GM18873 (cell line): ENCODE measurements around the gene IQGAP2.
A peak's percentile ranks its signal among the peaks of the same experiment; 100 is the strongest.
"Not testable (repeated sequence)": the region's sequence is repeated elsewhere in the genome, so short reads cannot be mapped to it uniquely, and the experiment has no call there.

Experiments
- ATAC-seq: cut with Tn5 transposase; IDR thresholded peaks from one replicate; pipeline ENCODE4 v1.9.1; 2021; ENCODE audit warnings: mild to moderate bottlenecking, moderate library complexity, moderate number of reproducible peaks; ENCODE audit not compliant: unreplicated experiment, low FRiP score

IQGAP2 gene, protein sequence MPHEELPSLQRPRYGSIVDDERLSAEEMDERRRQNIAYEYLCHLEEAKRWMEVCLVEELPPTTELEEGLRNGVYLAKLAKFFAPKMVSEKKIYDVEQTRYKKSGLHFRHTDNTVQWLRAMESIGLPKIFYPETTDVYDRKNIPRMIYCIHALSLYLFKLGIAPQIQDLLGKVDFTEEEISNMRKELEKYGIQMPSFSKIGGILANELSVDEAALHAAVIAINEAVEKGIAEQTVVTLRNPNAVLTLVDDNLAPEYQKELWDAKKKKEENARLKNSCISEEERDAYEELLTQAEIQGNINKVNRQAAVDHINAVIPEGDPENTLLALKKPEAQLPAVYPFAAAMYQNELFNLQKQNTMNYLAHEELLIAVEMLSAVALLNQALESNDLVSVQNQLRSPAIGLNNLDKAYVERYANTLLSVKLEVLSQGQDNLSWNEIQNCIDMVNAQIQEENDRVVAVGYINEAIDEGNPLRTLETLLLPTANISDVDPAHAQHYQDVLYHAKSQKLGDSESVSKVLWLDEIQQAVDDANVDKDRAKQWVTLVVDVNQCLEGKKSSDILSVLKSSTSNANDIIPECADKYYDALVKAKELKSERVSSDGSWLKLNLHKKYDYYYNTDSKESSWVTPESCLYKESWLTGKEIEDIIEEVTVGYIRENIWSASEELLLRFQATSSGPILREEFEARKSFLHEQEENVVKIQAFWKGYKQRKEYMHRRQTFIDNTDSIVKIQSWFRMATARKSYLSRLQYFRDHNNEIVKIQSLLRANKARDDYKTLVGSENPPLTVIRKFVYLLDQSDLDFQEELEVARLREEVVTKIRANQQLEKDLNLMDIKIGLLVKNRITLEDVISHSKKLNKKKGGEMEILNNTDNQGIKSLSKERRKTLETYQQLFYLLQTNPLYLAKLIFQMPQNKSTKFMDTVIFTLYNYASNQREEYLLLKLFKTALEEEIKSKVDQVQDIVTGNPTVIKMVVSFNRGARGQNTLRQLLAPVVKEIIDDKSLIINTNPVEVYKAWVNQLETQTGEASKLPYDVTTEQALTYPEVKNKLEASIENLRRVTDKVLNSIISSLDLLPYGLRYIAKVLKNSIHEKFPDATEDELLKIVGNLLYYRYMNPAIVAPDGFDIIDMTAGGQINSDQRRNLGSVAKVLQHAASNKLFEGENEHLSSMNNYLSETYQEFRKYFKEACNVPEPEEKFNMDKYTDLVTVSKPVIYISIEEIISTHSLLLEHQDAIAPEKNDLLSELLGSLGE (N-terminal part only)

GRCh38 chr5:76402886-76403765, at the start of gene IQGAP2:
Gene IQGAP2 (plus strand): TSS chr5:76403285. CDS start chr5:76403546, 261 bp downstream.
- peak; percentile 46 for ATAC-seq

DNA sequence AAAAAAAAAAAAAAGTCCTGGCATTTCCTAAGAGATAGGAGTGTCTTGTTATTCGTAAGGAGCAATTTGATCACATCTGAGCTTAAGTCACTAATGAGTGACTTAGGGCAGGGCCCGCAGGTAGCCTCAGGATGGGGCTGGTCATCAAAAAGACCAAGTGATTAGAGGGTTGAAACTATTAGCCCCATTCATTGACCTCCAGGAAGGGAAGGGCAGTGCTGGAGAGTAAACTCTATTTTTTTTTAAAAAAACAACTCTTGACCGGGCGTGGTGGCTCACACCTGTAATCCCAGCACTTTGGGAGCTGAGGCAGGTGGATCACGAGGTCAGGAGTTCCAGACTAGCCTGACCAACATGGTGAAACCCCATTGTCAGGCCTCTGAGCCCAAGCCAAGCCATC, 46.2 kb upstream of the IQGAP2 start:
- ATAC-seq, result no peak

DNA sequence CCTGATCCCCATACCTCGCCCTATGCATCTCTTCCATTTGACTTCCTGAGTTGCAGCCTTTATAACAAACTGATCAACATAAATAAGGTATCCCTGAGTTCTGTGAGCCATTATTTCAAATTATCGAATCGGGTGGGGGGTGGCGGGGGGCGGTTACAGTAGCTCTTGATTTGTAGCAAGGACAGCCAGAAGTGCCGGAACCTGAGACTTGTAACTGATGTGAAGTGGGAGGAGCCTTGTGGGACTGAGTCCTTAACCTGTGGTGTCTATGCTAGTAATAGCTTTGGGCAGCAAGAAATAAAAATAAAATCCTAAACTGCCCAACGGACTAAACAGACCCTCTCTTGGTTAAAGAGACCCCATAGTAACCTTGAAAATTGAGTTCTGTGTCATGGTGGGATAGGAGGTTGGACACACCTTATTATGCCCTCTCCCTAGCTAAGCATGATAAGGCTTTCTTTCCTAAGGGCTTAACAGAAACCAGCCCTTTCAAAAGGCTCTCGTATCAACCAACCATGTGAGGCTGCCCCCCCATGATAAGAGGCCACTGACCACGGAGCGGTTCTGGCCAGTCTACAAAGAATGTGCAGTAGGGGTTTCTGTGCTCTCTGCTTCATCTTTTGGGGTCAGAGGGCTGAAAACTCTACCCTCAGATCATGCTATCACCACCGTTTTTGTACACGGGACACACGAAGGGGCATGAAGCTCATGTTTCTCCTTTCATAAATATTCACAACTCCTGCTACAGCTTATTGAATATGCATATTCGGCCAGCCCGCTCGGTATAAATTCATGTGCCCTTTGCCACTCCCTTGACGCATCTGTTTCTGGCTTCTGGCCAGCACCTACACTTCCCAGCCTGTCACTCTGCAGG, 39.5 kb upstream of the IQGAP2 start:
- no peak for ATAC-seq

DNA sequence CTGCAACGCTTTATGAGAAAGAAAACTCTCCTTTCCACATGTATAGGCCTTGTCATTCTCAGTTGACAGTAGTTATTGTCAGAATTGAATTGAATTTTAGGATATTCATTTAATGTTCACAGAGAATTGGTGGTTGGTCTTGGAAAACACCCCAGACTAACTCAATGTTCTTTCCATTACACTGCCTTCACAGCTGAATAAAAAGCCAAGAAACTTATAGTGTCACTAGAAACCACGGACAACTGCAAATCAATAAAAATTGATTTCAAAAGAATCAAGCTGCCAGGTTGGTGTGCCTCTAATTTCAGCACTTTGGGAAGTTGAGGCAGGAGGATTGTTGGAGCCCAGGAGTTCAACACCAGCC, 38.9 kb upstream of the IQGAP2 start:
- no peak for ATAC-seq

GRCh38 chr5:76365561-76365960, 37.5 kb upstream of the IQGAP2 start:
- ATAC-seq, result no peak

DNA sequence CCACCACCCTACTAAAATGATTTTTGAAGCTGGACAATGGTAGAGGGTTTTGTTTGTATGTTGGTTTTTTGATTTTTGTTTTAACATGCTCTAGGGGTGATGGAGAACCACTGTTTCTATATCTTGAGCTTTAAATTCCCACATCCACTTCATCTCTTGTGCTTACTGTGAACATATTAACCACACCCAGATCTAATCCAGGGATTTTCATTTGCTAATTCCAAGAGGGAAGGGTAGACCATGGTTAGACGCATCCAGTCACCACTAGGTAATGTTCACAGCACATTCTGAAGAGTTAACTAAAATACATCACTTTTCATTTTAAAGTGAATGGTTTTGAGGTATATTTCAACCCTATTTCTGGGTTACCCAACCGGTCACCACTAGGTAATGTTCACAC, 36.5 kb upstream of the IQGAP2 start:
- no peak for ATAC-seq

GRCh38 chr5:76367623-76368371, 35.3 kb upstream of the IQGAP2 start:
- ATAC-seq, result no peak

- no peak for ATAC-seq
Observed at GRCh38 chr5:76368941-76369340, 34.1 kb upstream of the IQGAP2 start.

- ATAC-seq, result not testable (repeated sequence)
Observed at GRCh38 chr5:76369668-76370067, 33.4 kb upstream of the IQGAP2 start.

GRCh38 chr5:76371960-76372322, 31.1 kb upstream of the IQGAP2 start:
- ATAC-seq, result no peak

DNA sequence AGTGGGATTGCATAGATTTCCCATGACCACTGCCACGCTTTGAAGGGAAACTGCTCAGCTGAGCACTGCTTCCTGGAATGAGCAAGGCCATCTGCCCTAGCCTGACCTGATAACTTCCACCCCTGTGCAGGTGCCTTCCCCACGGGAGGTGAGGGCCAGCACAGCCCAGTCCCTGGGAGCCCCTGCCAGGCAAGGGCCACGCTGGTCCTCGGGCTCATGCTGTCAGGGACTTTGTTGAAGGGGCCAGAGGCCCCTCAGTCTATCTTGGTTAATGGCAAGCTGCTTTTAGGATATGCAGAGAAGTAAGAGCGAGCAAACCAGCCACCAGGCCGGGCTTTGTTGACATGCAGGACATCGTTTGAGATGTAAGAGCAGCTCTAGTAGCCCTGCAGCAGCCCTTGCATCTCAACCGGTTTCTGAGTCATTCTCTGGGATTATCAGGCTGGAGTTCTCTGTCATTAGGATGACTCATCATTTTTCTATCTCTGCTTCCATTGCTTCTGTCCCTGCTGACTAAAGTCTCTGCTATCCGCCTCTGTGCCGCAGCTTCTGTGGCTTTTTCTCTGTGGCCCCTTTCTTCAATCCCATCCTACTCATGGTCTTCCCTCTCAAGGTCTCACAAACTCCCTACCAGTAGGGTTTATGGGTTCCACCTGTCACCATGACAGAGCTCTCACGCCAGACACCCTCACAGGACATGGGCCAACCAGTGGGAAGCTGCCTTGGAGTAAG, 30.6 kb upstream of the IQGAP2 start:
- ATAC-seq, result no peak

DNA sequence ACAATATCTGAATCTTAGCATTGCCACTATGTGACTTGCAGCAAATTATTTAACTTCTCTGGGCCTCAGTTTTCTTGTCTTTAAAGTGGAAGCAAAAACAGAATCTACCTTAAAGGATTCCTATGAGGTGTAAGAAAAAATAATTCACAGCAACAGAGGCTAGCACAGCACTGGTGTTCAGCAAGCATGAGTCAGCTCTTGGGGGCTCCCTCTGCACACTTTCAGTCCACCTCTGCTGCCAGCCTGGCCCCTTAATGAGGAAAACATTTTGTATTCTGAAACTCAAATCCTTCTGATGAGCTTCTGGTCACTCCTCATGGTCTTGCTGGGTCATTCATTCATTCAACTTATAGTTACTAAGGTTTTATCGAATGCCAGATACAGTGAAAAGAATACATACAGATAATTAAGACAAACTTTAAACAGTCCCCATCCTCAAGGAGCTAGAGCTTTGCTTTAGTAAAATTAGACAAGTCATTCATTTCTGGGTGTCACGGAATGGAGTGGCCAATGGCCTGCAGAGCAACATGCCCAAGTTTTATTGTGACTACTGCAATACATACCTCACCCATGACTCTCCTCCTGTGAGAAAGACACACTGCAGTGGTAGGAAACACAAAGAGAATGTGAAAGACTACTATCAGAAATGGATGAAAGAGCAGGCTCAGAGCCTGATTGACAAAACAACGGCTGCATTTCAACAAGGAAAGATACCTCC, 26.8 kb upstream of the IQGAP2 start:
- no peak for ATAC-seq

DNA sequence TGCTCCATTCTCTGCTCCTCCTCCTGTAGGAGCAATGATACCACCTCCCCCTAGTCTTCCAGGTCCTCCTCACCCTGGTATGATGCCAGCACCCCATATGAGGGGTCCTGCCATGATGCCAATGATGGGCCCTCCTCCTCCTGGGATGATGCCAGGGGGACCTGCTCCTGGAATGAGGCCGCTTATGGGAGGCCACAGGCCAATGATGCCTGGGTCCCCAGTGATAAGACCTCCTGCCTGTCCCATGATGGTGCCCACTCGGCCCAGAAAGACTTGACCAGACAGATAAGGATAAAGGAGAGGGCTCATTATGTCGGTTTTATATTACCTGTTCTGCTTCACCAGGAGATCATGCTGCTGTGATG, 26.2 kb upstream of the IQGAP2 start:
- ATAC-seq, result no peak

- no peak for ATAC-seq
Observed at GRCh38 chr5:76378355-76378754, 24.7 kb upstream of the IQGAP2 start.

DNA sequence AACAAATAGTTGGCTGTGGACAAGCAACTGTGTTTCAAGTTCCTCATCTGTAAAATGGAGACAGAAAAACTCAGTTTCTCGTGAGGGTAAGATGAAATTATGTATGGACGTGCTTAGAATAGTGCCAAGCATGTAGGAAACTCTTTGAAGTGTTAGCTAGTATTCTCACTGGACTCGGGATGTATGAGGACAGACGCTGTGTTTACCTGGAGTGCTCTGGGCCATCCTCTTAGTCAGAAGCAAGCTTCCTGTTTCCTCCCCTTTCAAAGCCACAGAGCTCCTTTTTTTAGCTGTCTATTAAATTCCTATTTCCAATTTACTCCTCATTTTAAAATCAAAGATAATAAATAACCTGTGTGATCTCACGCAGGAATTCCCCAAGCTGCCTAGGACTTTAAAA, 23.8 kb upstream of the IQGAP2 start:
- ATAC-seq, result no peak

DNA sequence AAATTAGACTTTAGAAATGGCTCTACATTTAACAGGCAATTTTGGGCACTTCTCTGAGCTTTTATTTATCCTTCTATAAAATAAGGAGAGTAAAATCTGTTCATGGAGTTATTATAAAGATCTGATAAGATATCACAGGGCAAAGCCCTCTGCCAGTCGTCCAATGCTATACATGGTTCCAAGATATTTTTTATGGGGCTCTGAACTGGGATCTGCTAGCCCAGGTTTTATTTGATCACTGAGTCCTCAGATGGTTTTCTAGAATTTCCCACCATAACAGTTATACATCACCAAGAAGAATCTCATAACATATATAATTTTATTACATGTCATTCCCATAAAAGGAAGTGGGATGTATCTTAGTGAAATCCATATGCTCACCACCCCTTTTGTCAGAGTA, 23.2 kb upstream of the IQGAP2 start:
- ATAC-seq, result no peak
